Stimulated activated CD8-positive, alpha-beta memory T cell treated with anti-CD3 and anti-CD28 coated beads, Interleukin-4, amount 100 ng/mL, for 1 hour (primary cell): ENCODE data around the gene LGR4.

Source experiments
- DNase-seq, 2 donors: peaks; one replicate each; pipeline ENCODE4 v3.0.0-alpha.2; 2020; ENCODE audit warnings: low read depth in 2 of 2, low spot score in 1 of 2

The LGR4 gene

DNA sequence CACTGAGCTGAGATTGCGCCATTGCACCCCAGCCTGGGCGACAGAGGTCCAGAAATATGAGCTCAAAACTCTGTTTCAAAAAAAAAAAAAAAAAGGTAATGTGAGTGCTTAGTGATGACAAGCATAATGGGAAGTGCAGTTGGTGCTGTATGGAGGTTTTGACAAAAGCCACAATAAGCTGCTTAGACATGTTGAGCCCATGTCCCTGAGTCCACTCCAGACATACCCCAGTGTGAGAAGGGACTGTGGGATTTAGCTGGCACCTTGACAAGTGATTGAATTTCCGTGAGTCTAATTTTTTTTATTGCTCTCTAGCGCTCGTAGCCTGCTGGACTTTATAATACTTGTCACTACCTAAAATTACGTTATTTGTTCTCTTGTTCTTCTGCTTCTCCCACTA, 15.1 kb upstream of the LGR4 start:
- no peak for DNase-seq

DNA sequence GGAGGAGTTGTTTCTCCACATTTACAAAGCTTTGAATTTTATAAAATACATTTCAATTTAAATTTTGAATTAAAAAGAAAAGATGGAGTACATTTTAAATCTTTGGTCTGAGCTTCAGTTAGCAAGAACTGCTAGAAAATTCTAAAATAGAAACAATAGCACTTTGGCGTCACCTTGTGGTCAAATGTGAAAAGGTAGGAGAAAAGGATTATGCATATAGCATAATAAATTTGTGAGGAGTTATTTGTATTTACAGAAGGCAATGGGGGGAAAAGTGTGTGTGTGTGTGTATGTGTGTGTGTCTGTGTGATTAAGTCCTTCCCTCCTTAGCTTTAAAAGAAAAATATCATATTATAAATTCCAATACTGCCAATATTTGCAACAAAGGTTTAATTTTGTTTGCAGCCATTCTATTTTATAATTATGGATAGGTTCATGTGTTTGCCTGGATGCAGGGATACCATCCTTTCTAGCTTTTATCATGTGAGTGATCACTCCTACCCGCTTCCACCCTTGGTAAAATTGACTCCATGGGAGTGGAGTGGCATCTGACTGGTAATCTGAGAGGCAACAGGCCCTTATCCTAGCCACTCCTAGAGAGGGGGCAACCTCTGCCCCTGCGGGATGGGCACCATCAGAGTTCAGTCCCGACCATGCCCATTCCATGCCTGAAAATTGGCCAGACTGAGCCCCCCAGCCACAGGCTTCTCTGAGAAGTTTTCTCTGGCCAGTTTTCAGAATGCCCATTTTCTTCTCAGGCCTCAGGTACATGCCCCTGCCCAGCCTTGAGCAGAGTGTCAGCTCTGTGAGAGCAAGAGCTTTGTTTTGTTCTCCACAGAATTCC, 13.6 kb upstream of the LGR4 start:
- DNase-seq: no peak

DNA sequence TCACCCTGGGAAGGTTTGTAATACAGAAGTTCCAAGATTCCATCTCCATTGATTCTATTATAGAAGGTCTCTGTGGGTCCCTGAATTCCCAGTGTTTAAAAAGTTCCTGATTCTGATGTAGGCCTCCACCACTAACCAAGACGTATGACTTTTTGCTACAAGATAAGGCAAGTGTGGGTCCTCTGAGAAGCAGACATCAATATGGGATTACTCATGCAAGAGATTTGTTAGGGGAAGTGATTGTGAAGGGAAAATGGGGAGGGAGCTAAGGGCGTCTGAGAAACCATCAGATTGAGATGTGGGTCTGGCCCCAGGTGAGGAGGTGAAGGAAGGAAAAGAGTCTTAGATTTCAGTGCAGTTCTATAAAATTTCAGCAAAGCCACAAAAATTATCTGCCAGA, 10.2 kb upstream of the LGR4 start:
- DNase-seq: no peak

DNA sequence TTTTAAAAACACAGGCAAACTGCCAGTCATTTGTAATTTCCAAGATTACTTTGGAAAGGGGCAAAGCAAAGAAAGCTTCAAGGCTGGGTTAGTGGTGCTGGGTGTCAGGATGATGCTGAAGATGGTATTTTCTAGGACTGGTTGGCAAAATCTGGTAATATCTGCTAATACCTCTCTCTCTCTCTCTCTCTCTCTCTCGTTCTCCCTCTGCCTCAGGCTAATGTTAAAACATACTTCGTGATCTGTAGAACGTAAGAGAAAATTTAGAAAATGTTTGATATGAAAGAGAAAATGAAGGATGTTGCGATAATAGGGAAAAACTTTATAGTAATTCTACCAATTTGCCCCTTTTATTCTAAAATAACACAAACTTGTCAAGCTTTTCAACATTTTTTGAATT, 9.4 kb upstream of the LGR4 start:
- DNase-seq: no peak

DNA sequence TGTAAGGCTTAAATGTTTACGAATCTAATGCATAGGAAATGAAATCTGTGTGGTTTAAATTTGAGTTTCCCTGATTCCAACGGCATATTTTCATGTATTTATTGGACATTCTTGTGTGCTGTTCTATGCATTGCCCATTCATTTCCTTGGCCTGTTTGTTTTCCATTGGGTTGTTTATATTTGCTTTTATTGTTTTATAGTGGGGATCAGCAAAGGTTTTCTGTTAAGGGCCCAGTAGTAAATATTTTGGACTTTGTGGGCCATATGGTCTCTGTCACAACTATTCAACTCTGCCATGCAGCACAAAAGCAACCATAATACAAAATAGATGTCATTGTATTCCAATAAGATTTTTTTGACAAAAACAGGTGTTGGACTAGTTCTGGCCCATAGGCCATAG, 5.2 kb upstream of the LGR4 start:
- no peak for DNase-seq

DNA sequence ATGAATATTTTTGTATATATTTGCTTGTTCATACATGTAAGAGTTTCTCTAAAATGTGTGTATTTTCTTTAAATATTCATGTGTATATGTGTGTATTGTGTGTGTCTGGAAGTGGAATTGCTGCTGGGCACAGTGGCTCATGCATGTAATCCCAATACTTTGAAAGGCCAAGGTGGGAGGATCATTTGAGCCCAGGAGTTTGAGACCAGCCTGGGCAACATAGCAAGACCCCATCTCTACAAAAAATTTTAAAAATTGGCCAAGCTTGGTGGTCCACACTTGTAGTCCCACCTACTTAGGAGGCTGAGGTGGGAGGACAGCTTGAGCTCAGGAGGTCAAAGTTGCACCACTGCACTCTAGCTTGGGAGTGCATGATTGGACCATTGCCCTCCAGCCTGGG, 4.7 kb upstream of the LGR4 start:
- no peak for DNase-seq

DNA sequence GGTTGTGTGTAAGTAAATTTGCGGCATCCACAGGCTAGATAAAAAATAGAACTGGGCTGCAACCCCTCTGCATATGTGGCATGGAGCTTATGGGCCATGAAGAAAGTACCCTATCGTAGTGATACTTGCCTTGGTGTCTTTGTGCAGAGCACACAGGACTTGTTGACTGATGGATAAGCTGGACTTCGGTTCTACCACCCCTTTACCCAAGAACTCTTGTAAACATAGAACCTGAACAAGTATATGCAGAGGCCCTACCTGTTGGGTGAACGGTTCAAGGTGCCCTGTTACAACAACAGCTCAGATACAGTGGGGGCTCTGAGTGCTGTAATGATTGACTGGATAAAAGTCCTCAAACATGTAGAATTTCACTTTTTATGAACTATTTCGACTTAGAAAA, 3.0 kb upstream of the LGR4 start:
- no peak for DNase-seq

DNA sequence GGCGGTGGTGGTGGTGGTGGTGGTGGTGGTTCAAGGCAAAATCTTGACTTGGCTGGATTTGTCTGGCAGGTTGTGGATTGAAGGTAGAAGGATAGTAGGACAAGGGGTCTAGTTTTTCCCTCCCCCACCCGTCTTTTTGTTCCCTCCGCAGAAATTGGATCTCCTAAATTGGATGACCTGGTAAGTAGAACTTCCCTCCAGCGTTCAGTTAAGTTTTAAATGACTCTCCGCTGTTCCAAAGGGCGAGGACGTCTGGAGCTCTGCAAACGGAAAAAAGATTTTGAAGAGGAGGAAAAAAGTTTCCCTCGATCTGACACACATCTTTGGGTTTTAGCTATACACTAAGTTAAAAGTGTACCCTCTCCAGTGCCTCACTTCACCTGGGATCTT, 422 bp upstream of the LGR4 start:
- no peak for DNase-seq

DNA sequence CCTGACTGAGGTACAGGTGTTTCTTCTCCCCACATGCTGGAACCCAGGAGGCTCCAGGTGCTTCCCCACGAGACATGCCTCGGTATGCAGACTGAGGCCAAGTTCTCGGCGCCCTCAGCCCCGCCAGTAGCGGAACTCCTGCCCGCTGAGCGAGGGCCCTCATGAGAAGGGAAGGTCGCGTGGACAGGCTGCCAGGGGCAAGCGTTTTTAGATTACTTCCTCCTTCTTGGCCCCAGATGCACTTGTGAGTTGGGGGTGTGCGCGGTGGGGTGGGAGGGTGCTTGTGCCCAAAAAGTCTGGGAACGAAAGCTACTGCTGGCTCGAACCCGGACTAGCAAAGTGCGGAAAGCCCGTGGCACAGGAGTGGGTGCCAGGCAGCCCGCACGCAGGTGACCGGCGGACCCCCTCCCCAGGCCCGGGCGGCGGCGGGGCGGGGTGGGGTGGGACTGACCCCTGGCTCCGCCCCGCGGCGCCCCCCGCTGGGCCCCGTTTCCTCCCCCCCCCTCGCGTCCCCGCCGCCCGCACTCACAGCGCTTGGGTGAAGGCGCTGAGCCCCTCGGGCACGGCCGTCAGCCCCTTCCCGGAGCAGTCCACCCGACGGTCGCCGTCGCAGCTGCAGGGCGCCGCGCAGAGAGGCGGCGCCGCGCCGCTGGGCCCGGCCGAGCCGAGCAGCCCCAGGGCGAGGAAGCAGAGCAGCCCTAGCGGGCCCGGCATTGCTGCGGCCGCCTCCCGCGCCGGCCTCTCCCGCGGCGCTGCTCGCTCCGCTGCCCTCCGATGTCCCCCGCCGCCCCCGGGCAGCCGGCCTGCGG, 797 bp downstream of the LGR4 start:
- no peak for DNase-seq

DNA sequence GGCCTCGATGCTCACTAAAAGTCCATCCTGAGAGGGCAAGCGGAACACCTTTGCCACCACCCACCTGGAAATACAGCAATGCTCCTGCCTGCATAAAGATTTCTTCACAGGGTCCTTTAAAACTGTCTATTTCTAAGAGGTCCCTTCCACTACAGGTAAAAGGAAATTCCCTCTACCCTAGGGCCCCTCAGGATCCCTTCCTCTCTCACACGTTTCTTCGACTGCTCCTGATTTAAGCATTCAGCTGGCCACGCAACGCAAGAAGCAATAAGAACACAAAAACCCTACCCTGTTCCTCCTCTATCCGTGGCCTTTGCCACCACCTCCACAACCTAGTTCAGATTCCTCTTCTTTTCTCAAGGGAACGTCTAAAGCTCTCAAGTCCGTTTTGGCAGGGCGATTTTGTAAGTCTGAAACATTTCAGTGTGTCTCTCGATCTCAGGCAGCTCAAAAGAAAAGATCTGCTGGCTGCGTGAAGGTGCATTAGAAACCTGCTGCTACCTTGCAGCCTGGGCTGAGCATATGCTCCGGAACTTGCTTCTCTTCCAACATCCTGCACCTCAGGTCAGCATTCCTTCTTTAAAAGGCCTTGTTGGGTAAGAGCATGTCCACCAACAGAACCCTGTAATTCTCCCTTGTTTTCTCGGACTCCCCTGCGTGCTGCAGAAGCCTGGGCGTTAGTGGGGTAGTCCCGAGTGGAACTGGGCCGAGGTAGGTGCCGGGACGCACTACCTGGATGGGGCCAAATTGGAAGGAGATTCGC, 1.6 kb downstream of the LGR4 start:
- DNase-seq: no peak

DNA sequence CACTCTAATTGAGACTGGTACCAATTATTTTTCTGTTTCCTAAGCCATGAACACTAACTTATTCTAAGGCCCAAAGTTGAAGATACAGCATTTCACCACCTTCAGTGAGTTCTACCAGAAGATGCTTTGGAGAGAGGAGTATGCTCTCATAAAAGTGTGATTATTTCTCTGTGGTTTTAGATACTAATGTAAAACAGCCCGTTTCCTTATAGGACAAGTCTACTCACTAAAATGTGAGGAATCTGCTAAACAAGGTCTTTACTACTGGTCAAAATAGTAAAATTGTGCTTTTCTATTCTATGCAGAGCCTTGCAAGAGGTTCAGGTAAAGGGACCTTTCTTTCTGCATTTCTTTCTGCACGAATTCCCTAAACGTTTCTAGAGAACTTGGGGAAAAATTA, 2.4 kb downstream of the LGR4 start:
- DNase-seq: no peak

DNA sequence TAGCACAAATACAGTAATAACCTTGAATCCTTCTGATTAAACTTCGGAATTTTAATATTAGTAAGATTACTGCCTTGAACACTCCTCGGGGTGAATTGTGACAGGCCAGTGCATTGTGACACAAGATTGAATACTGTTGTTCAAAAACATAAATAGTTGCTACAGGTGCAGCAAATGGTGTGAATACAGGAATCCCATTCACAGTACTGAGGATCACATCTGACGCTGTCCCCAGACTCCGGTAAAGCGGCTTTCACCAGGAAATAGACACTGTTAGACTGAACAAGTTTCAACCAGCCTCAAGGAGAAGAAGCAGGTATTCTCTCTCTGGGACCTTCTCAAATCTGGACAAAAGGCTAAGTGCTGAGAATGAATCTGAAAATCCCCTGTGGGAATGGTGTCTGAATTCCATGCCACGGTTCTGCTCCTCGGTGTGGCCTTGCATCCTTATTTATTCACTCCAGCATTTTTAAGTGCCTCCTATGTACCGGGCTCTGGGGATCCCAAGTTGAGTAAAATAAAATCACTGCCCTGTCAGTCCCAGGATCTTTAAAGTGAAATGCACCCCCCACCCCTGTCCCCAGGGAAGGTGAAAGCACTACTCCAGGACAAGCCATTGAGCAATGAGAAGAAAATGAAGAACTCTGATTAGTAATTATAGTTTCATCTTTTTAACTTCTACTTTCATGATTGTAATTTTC, 3.4 kb downstream of the LGR4 start:
- DNase-seq: no peak

DNA sequence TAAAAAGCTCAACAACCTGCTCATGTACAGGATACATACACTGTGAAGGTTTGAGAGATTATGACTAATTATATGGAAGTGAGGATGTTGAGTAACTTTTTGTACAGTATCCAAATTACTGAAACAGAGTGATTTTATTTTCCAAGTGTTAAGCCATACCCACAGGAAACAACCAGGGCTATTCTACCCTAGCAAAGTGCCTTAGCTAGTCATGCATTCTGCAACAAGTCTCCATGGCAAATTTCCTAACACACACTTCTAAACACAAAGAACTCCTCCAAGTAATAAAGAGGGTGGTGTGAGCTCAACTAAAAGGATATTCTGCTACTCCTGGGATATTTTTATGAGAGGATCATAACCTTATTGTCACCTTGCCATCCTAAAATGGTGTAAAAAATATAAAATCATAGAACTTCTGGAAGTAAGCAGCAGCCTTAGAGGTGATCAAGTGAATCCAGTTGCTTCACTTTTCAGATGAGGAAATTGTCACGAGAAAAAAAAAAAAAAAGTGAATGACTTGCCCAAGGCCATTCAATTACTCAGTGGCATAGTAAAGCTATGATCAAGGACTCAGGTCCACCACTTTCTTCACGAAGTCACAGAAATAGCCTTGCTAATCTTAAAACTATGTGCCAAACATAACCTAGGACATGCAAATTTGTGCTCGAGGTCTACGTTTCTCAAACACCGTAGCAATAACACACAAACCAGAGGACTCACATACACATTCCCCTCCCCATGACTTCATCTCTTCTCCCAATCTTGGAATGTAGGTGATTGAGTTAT, 4.2 kb downstream of the LGR4 start:
- DNase-seq: no peak

DNA sequence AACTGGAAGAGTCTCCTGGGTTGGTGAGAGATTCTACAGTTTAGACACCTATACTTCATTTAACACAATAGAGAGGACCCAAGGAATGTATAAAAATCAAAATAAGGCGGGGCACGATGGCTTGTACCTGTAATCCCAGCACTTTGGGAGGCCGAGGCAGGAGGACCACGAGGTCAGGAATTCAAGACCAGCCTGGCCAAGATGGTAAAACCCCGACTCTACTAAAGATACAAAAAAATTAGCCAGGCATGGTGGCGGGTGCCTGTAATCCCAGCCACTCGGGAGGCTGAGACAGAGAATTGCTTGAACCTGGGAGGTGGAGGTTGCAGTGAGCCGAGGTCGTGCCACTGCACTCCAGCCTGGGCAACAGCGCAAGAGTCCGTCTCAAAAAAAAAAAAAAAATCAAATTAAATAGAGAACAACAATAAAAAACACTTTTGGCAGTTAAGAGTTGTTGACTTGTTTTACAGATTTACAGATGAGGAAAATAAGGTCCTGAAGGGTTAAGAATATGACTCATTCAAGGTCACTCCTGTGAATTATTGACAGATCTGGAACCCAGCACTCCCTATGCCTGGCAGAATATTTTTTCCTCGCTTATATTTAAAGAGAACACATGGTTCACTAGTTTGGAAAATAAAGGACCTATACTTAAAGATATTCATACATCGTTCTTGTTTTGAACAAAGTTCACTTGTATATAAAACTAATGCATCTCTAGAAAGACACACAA, 5.2 kb downstream of the LGR4 start:
- DNase-seq: no peak

DNA sequence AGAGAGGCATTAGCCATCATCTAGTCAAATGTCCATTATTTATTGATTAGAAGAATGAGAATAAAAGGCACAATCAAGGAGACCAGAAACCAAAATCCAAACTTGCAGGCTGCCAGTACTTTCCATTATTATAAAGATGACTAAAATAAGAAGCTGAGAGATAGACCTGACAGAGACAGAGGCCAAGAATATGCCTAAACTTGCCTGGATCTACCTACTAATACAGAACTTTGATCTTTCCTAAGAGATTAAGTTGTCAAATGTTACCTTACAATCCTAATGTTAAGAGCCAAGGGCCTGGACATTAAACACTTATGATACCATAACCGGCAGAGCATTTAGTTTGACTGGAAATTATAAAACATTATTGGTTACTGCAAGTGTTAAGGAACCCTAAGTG, 6.2 kb downstream of the LGR4 start:
- DNase-seq: no peak

DNA sequence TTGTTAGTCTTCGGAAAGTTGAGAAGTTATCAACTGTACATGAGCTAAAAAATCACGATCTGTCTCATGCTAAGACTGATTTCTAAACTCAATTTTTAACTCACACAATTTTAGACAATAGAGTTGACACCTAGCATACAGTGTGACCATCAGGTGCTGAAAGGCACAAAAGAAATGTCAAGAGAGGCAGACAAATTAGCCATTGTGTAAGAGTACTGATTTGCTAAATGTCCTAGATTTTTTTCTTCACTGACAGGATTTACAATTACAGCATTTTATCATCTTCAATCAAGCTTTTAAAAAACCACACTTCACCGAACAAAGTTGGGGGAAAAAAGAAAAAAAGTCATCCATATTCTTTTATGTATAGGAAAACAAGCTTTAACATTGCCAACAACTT, 7.0 kb downstream of the LGR4 start:
- DNase-seq: no peak

DNA sequence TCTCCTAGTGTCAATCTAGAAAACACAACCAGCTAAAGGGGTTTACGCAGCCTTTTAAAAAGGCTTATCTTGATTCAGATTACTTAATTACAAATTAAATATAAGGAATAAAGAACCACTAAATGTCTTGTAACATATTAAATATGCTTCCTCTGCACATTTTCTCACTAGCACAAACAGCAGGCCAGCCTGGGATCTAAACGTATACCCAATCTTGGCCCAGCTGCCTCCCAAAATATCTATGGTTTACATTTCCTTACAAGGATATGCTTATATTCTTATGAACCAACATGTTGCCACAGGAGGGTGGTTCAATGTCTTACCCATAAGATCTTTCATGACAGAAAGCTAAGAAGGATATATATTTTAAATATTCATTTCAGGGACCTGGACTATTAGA, 7.7 kb downstream of the LGR4 start:
- no peak for DNase-seq

DNA sequence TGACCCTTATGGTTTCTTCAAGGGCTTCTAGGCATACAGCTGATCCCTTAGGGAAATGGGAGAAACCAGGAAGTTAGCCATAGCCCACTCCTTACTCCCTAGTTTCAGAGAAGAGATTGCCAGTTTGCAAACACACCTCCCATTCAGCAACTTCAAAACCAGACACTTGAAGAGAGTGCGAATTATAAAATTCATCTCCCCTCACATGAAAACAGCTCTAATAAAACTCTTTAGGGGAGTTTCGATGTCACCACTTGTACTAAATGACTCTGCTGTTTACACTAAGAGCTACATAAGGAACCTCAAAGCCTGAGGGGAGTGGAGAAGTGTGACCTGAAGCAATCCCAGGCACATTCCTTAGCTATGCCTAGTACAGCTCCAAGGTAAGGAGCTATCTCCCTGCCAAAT, 8.3 kb downstream of the LGR4 start:
- no peak for DNase-seq

DNA sequence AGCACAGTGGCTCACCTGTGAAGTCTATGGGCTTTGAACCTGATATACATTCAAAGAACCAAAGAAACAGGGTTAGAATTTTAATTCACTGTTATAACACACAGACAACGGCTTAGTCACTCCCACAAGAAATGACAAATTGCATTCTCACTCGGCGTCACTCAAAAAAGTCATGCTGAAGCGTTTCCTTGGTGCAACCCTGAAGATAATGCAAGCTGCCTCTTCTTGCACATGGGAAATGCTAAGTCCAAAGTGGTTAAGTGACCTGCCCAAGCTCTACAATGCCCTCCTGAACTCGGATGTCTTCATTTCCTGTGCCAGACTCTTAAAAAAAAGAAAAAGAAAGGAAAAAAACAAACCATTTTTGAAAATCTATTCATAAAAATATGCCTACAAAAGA, 10.0 kb downstream of the LGR4 start:
- no peak for DNase-seq
